GM12801 (cell line): ENCODE measurements around the gene PLK5.

Experiments used
- TF ChIP-seq, protein P1 (sequence below): IDR thresholded peaks from one replicate; pipeline ENCODE4 v1.5.1; 2011; ENCODE audit warnings: control low read depth; ENCODE audit not compliant: insufficient read length; ENCODE audit errors: extremely low read depth

PLK5 gene

DNA sequence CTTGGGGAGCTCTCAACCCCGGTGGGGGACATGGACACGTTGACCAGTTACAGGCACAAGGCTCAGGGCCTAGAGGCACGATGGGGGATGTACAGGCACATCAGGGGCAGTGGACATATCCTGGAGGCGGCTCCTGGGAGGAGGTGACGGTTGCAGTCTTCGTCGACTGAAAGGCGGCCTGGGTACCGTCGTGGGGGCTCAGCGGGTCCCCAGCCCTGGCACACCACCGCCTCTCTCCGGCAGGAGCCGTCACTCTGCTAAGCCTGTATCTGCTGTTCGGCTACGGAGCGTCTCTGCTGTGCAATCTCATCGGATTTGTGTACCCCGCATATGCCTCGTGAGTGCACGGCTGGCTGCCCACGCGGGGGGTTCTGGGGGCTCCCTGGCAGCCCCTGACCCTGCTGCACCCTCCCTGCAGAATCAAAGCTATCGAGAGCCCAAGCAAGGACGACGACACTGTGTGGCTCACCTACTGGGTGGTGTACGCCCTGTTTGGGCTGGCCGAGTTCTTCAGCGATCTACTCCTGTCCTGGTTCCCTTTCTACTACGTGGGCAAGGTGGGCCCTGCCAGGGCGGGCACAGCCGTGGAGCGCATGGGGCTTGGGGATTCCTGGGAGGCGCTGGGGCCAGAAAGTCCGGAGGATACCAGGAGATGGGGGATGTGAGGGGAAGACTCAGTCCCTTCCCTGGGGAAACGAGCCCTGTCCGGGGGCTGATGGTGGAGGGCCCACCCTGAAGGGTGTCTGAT, 28.7 kb upstream of the PLK5 start:
- TF ChIP-seq, protein P1, sequence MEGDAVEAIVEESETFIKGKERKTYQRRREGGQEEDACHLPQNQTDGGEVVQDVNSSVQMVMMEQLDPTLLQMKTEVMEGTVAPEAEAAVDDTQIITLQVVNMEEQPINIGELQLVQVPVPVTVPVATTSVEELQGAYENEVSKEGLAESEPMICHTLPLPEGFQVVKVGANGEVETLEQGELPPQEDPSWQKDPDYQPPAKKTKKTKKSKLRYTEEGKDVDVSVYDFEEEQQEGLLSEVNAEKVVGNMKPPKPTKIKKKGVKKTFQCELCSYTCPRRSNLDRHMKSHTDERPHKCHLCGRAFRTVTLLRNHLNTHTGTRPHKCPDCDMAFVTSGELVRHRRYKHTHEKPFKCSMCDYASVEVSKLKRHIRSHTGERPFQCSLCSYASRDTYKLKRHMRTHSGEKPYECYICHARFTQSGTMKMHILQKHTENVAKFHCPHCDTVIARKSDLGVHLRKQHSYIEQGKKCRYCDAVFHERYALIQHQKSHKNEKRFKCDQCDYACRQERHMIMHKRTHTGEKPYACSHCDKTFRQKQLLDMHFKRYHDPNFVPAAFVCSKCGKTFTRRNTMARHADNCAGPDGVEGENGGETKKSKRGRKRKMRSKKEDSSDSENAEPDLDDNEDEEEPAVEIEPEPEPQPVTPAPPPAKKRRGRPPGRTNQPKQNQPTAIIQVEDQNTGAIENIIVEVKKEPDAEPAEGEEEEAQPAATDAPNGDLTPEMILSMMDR: no peak

DNA sequence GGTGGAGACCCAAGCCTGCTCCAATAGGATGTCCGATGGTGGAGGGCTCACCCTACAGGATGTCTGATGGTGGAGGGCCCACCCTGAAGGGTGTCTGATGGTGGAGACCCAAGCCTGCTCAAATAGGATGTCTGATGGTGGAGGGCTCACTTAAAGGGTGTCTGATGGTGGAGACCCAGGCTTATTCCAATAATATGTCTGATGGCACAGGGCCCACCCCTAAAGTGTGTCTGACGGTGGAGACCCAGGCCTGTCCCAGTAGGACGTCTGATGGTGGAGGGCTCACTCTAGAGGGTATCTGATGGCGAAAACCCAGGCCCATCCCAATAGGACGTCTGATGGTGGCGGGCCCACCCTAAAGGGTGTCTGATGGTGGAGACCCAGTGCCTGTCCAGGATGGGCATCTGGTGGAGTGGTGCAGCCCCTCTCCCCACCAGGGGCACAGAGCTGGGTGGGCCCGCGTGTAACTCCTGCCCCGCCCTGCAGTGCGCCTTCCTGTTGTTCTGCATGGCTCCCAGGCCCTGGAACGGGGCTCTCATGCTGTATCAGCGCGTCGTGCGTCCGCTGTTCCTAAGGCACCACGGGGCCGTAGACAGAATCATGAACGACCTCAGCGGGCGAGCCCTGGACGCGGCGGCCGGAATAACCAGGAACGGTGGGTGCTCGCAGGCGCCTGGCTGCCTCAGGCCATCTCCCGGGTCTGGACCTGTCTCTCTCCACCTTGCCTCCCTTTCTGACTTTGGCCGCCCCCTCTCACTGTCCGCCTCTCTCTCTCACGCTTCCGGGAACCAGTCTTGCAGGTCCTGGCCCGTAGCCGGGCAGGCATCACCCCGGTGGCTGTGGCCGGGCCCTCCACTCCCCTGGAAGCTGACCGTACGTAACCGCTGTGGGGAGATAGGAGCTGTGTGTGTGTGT, 27.8 kb upstream of the PLK5 start:
- TF ChIP-seq, protein P1: no peak

DNA sequence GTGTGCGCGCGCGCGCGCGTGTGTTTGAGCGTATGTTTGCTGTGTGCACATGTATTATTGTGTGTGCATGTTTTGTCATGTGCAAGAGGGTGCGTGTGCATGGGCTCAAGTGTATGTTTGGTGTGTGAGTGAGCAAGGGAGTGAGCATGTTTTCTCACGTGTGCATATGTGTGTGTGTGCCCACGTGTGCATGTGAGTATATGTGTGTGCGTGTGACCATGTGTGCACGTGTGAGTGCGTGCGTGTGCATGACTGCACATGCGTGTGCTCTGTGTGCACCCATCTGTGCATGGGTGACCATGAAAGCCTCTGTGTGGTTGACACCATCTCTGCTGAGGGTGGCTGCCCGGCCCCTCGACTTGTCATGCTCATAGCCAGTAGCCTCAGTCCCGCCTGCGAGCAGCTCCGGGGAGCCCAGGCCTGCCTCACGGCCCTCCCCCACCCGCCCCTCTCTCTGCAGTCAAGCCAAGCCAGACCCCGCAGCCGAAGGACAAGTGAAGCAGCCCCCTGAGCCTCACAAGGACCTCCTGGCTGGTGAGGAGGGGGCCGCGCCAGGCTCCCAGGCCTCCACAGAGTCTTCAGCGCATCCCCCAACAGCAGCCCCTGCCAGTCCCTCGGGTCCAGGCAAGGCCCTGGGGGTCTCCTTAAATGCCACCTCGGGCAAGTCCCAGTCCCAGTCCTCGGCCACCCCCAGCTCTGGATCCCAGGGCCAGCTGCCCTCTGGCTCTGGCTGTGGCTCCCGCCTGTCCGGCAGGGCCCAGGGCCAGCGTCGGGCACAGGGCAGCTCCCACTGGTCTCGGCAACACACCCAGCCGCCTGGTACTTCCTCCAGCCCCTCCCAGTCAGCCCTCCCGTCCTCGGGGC, 26.9 kb upstream of the PLK5 start:
- TF ChIP-seq, protein P1: no peak

DNA sequence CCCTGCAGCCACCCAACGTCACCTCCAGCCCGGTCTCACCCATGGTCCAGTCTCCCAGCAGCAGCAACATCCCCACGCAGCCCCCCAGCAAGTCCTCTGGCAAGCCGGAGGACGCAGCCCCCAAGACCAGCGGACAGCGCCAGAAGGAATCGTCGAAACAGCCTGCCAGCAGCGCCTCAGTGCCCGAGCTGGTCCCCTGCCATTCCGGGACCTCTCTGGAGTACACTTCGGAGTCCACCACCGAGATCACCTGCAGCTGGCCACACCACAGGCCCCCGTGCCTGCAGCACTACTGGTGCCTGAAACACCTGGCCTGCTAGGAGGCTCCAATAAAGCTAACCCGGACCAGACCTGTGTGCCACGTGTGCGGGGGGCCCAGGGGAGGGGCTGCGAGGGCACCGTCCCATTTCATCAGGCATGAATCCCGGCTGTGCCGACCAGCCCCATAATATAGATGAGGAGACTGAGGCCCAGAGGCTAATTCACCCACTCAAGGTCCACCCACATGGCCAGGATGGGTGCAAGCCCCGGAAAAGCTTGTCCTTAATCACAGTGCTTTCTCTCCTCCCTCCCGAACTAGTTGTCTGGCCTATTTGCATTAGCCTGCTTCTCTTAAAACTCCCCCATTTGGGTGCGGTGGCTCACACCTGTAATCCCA, 26.2 kb upstream of the PLK5 start:
- TF ChIP-seq, protein P1: no peak

DNA sequence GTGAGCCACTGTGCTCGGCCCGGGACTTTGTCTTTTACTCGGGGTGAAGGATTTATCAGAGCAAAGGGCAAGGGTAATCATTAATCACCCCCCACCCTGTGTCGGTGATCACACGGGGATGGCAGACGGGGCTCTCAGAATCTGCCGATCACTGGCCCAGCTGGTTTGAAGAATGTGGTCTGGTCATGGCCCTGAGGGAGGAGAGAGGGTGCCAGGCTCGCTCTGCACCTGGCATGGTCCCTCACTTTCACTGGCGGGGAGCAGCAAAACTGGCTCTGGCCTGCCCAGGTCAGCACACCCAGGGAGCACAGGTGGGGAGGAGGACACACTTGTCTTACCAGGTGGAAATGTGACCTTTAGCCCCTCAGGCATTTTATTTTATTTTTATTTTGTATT, 22.7 kb upstream of the PLK5 start:
- TF ChIP-seq, protein P1: no peak

DNA sequence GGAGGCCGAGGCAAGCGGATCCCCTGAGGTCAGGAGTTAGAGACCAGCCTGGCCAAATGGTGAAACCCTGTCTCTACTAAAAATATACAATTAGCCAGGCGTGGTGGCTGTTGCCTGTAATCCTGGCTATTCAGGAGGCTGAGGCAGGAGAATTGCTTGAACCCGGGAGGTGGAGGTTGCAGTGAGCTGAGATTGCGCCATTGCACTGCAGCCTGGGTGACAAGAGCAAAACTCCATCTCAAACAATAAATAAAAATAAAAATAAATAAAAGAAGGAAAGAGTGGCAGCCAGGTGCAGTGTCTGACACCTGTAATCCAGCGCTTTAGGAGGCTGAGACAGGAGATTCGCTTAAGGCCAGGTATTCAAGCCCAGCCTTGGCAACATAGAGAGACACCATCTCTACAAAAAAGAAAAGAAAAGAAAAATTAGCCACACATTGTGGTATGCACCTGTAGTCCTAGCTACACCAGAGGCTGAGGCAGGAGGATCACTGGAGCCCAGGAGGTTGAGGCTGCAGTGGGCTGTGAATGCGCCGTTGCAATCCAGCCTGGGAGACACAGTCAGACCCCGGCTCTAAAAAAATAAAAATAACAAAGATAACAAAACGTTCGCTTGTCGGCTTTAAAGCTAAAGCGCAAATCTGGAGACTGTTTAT, 21.3 kb upstream of the PLK5 start:
- TF ChIP-seq, protein P1: no peak
